Jurkat, Clone E6-1 (cell line): ENCODE results near the gene SDCCAG8.

Source experiments
- DNase-seq: peaks from one replicate; pipeline ENCODE4 v3.0.0-alpha.2; 2011; ENCODE audit warnings: low read depth, low spot score
- H3K4me3 ChIP-seq: 2 replicates; pipeline ENCODE4 v1.5.1; 2011; ENCODE audit warnings: mild to moderate bottlenecking, low read length, control low read depth, moderate library complexity

Gene SDCCAG8

GRCh38 chr1:243253211-243253925 lies 2.5 kb upstream of the SDCCAG8 start:
- DNase-seq: no peak
- no peak overlapping the region for H3K4me3 ChIP-seq

GRCh38 chr1:243253926-243254232 lies 2.0 kb upstream of the SDCCAG8 start:
- peak overlapping the region; percentile 63 for H3K4me3 ChIP-seq
- DNase-seq: no peak

GRCh38 chr1:243254233-243254926 lies 1.5 kb upstream of the SDCCAG8 start:
- DNase-seq: peak; percentile 25

GRCh38 chr1:243254927-243255790 lies 682 bp upstream of the SDCCAG8 start, which contains the start of gene CEP170:
CEP170 (minus strand) TSS chr1:243255281; CDS start chr1:243225280, 30,001 bp downstream.
- peak; percentile 93 for DNase-seq
- peak within 1 kb of the TSS; percentile 63 for H3K4me3 ChIP-seq

More at GRCh38 chr1:243254233-243254926, 1.5 kb upstream of the SDCCAG8 start:
- H3K4me3 ChIP-seq: peak overlapping the region; percentile 63

- H3K4me3 ChIP-seq: peak overlapping the region; percentile 63
- DNase-seq: no peak
Measured at GRCh38 chr1:243256590-243256989, 749 bp downstream of the SDCCAG8 start.

GRCh38 chr1:243257189-243257588 lies 1.3 kb downstream of the SDCCAG8 start:
- no peak overlapping the region for H3K4me3 ChIP-seq
- no peak for DNase-seq

GRCh38 chr1:243258731-243259130 lies 2.9 kb downstream of the SDCCAG8 start:
- no peak for DNase-seq
- no peak overlapping the region for H3K4me3 ChIP-seq

- H3K4me3 ChIP-seq: no peak overlapping the region
- DNase-seq: no peak
Measured at GRCh38 chr1:243260221-243260880, 4.5 kb downstream of the SDCCAG8 start.

GRCh38 chr1:243261390-243261789 lies 5.5 kb downstream of the SDCCAG8 start:
- DNase-seq: no peak

GRCh38 chr1:243264717-243265116 lies 8.9 kb downstream of the SDCCAG8 start:
- H3K4me3 ChIP-seq: no peak overlapping the region
- no peak for DNase-seq

More at GRCh38 chr1:243261390-243261789, 5.5 kb downstream of the SDCCAG8 start:
- no peak overlapping the region for H3K4me3 ChIP-seq

GRCh38 chr1:243266231-243266630 lies 10.4 kb downstream of the SDCCAG8 start:
- H3K4me3 ChIP-seq: no peak overlapping the region
- DNase-seq: no peak

- H3K4me3 ChIP-seq: no peak overlapping the region
- no peak for DNase-seq
Measured at GRCh38 chr1:243267471-243267880, 11.6 kb downstream of the SDCCAG8 start.

GRCh38 chr1:243267914-243268653 lies 12.2 kb downstream of the SDCCAG8 start:
- DNase-seq: no peak
- no peak overlapping the region for H3K4me3 ChIP-seq

GRCh38 chr1:243268751-243269460 lies 13.1 kb downstream of the SDCCAG8 start:
- H3K4me3 ChIP-seq: no peak overlapping the region
- no peak for DNase-seq

- DNase-seq: no peak
- no peak overlapping the region for H3K4me3 ChIP-seq
Measured at GRCh38 chr1:243269461-243269801, 13.6 kb downstream of the SDCCAG8 start.

- DNase-seq: no peak
- no peak overlapping the region for H3K4me3 ChIP-seq
Measured at GRCh38 chr1:243270097-243270864, 14.4 kb downstream of the SDCCAG8 start.

- H3K4me3 ChIP-seq: no peak overlapping the region
- DNase-seq: no peak
Measured at GRCh38 chr1:243271996-243272395, 16.2 kb downstream of the SDCCAG8 start.
